ENCODE data around the gene HOXB6.

The HOXB6 gene

GRCh38 chr17:48590607-48591161 lies 14.1 kb downstream of the HOXB6 start:
- TF ChIP-seq JUND (IDR thresholded peaks at IDR 0.05; ENCODE audit: low read depth): no peak
- in situ Hi-C loops (cut with HindIII; ENCODE audit: low pct_unique_long_range_greater_than_20kb, low sequenced_read_pairs): no loop called here
- DNase-seq (ENCODE audit: low read depth in 1 of 2, low spot score in 1 of 2): no peak

- in situ Hi-C loops (cut with HindIII; ENCODE audit: low pct_unique_long_range_greater_than_20kb, low sequenced_read_pairs): no loop called here
- TF ChIP-seq JUND (IDR thresholded peaks at IDR 0.05; ENCODE audit: low read depth): no peak
- DNase-seq (ENCODE audit: low read depth in 1 of 2, low spot score in 1 of 2): no peak
These were observed 14.8 kb downstream of the HOXB6 start, which contains the start of gene HOXB3 for GRCh38 chr17:48589831-48590606. HOXB3 (minus strand) TSS chr17:48590241; CDS start chr17:48552474, 37,767 bp downstream.

GRCh38 chr17:48589060-48589830 lies 15.5 kb downstream of the HOXB6 start:
- no peak for DNase-seq (ENCODE audit: low read depth in 1 of 2, low spot score in 1 of 2)
- in situ Hi-C loops (cut with HindIII; ENCODE audit: low pct_unique_long_range_greater_than_20kb, low sequenced_read_pairs): no loop called here
- TF ChIP-seq JUND (IDR thresholded peaks at IDR 0.05; ENCODE audit: low read depth): no peak

GRCh38 chr17:48588528-48588927 lies 16.3 kb downstream of the HOXB6 start:
- in situ Hi-C loops (cut with HindIII; ENCODE audit: low pct_unique_long_range_greater_than_20kb, low sequenced_read_pairs): no loop called here
- TF ChIP-seq JUND (IDR thresholded peaks at IDR 0.05; ENCODE audit: low read depth): no peak
- DNase-seq (ENCODE audit: low read depth in 1 of 2, low spot score in 1 of 2): peak in 1 of 2 experiments; percentile 41

- in situ Hi-C loops (cut with HindIII; ENCODE audit: low pct_unique_long_range_greater_than_20kb, low sequenced_read_pairs): no loop called here
- no peak for DNase-seq (ENCODE audit: low read depth in 1 of 2, low spot score in 1 of 2)
- no peak for TF ChIP-seq JUND (IDR thresholded peaks at IDR 0.05; ENCODE audit: low read depth)
These were observed 16.7 kb downstream of the HOXB6 start for GRCh38 chr17:48588074-48588415.

- in situ Hi-C loops (cut with HindIII; ENCODE audit: low pct_unique_long_range_greater_than_20kb, low sequenced_read_pairs): no loop called here
- no peak for TF ChIP-seq JUND (IDR thresholded peaks at IDR 0.05; ENCODE audit: low read depth)
- DNase-seq (ENCODE audit: low read depth in 1 of 2, low spot score in 1 of 2): no peak
These were observed 17.3 kb downstream of the HOXB6 start for GRCh38 chr17:48587276-48588073.

- TF ChIP-seq JUND (IDR thresholded peaks at IDR 0.05; ENCODE audit: low read depth): no peak
- in situ Hi-C loops (cut with HindIII; ENCODE audit: low pct_unique_long_range_greater_than_20kb, low sequenced_read_pairs): no loop called here
- DNase-seq (ENCODE audit: low read depth in 1 of 2, low spot score in 1 of 2): no peak
These were observed 18.2 kb downstream of the HOXB6 start for GRCh38 chr17:48586355-48587258.

GRCh38 chr17:48584223-48584741 lies 20.5 kb downstream of the HOXB6 start:
- in situ Hi-C loops (cut with HindIII; ENCODE audit: low pct_unique_long_range_greater_than_20kb, low sequenced_read_pairs): no loop called here
- DNase-seq (ENCODE audit: low read depth in 1 of 2, low spot score in 1 of 2): no peak
- TF ChIP-seq JUND (IDR thresholded peaks at IDR 0.05; ENCODE audit: low read depth): no peak

- TF ChIP-seq JUND (IDR thresholded peaks at IDR 0.05; ENCODE audit: low read depth): no peak
- in situ Hi-C loops (cut with HindIII; ENCODE audit: low pct_unique_long_range_greater_than_20kb, low sequenced_read_pairs): no loop called here
- no peak for DNase-seq (ENCODE audit: low read depth in 1 of 2, low spot score in 1 of 2)
These were observed 21.0 kb downstream of the HOXB6 start for GRCh38 chr17:48583708-48584222.

- in situ Hi-C loops (cut with HindIII; ENCODE audit: low pct_unique_long_range_greater_than_20kb, low sequenced_read_pairs): no loop called here
- DNase-seq (ENCODE audit: low read depth in 1 of 2, low spot score in 1 of 2): no peak
These were observed 22.1 kb downstream of the HOXB6 start for GRCh38 chr17:48582750-48583069.

More at GRCh38 chr17:48582750-48583069, 22.1 kb downstream of the HOXB6 start:
- TF ChIP-seq JUND (IDR thresholded peaks at IDR 0.05; ENCODE audit: low read depth): no peak

All from T47D (cell line).